ENCODE data around the gene CMIP. TPM values are rescaled to one million over a fixed set of nuclear protein-coding genes. Genes with fewer than 3 reads are reported as not detected.
"Not testable (repeated sequence)": the region's sequence is repeated elsewhere in the genome, so short reads cannot be mapped to it uniquely, and the experiment has no call there.

CMIP gene
- total RNA-seq, 2 experiments from 2014 or later, result 35.0 to 36.6 TPM

DNA sequence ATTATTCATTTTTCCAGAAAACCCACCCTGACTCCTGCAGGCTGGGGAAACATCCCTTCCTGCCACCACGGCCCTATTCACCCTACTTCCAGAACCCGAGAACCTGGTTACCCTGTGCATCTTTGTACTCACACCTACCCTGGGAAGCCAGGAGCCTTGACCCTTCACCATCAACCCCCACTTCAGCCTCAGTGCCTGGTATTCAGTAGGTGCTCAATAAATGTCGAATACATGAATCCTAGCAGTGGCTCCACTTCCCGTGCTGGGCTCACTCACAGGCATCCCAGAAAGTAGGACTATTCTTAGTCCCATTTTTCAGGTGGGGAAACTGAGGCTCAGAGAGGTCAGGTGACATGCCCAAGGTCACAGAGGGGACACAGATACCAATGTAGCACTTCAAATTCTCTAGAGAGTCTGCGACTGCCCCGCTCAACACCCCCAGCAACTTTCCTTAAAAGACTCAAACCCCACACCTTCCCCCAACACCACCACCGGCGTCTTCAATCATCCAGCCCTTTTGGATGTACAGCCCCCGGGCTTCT is 36.1 kb upstream of the CMIP start:
- Mint-ChIP-seq H3K4me3 (no peak overlapping the region), H3K9me3 (no peaks in the 10 kb centered on the region), H3K4me1 (ENCODE audit: low read depth) (no peaks in the 10 kb centered on the region), H3K27me3 (no peaks in the 10 kb centered on the region), H3K36me3 (no peaks in the 10 kb centered on the region), H3K27ac (no peak overlapping the region)
- DNase-seq, result no peak
- CTCF ChIA-PET, result interaction anchor here (1.6 to 2.4 kb wide), 2 partner anchors 289 to 322 kb away, joined by 4 to 6 read pairs; no protein-coding TSS in a partner anchor
- POLR2A ChIA-PET, result no interaction called here
- intact Hi-C loops (cut with micrococcal nuclease), result no loop called here

GRCh38 chr16:81409016-81409556 is 35.5 kb upstream of the CMIP start:
- H3K27ac Mint-ChIP-seq, result no peak overlapping the region
- ChIA-PET POLR2A (no interaction called here), CTCF (interaction anchor here (1.6 kb wide), 1 partner anchor 288 kb away, joined by 4 read pairs; no protein-coding TSS in a partner anchor)
- no peaks in the 10 kb centered on the region for H3K9me3 Mint-ChIP-seq
- intact Hi-C loops (cut with micrococcal nuclease), result no loop called here
- no peak overlapping the region for H3K4me3 Mint-ChIP-seq
- H3K4me1 Mint-ChIP-seq (ENCODE audit: low read depth), result no peaks in the 10 kb centered on the region
- H3K36me3 Mint-ChIP-seq, result no peaks in the 10 kb centered on the region
- no peaks in the 10 kb centered on the region for H3K27me3 Mint-ChIP-seq
- DNase-seq, result no peak

GRCh38 chr16:81410643-81411293 is 33.8 kb upstream of the CMIP start:
- Mint-ChIP-seq H3K27me3 (no peaks in the 10 kb centered on the region), H3K9me3 (no peaks in the 10 kb centered on the region), H3K4me1 (ENCODE audit: low read depth) (peaks cover 4% of the 10 kb centered on the region), H3K4me3 (no peak overlapping the region), H3K27ac (no peak overlapping the region), H3K36me3 (no peaks in the 10 kb centered on the region)
- ChIA-PET POLR2A (no interaction called here), CTCF (interaction anchor here (1.0 kb wide), 1 partner anchor 286 kb away, joined by 4 read pairs; no protein-coding TSS in a partner anchor)
- no peak for DNase-seq
- intact Hi-C loops (cut with micrococcal nuclease), result no loop called here

DNA sequence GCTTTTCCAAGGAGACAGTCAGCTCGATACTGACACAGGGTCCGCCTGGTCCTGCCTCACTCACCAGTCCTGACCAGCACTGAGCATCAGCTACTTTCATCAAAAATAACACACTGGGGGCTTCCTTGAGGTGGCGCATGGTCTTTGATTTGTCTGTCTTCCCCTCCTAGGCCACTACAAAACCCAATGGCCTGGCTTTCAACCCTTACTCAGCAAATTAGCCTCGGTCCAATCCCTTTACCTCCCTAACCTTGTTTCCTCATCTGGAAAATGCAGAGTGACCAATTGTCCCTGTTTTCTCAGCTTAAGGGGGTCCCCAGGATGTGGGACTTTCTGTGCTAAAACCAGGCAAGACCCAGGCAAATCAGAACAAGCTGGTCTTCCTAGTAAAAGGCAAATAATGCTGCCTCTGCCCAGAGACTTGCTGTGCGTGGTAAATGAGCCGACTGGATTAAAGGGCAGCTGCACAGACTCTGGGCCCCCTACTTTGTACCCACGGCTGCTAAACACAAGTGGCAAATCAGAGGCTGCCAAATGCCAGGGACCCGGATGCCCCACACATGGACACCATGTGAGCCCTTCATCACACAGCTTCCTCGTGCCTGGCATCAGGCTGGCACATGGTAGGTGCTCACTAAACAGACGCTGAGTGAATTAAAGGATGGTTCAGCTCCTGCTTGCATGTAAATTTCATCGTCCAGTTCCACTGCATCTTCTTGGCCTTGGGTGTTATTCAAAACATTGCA is 31.2 kb upstream of the CMIP start:
- ChIA-PET CTCF (interaction anchor here (1.2 kb wide), 1 partner anchor 284 kb away, joined by 3 read pairs; no protein-coding TSS in a partner anchor), POLR2A (no interaction called here)
- H3K27ac Mint-ChIP-seq, result no peak overlapping the region

DNA sequence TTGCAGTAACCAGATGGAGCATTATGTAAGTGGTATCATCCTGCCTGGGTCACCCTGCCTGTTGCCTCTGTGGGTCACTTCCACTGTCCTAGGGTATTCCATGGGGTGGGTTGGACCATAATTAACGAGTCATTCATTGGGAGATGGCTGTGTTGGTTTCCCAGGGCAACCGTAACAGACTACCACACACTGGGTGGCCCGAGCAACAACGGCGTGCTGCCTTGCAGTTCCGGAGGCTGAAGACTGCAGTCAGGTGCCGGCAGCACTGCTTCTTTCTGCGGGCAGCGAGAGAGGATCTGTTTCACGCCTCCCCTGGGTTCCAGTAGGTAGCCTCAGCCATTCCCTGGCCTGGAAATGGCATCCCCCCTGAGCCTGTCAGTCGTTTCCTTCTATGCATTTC is 28.9 kb upstream of the CMIP start:
- ChIA-PET POLR2A (no interaction called here), CTCF (no interaction called here)
- Mint-ChIP-seq H3K27me3 (no peaks in the 10 kb centered on the region), H3K27ac (no peak overlapping the region), H3K4me3 (no peak overlapping the region), H3K36me3 (no peaks in the 10 kb centered on the region), H3K9me3 (no peaks in the 10 kb centered on the region), H3K4me1 (ENCODE audit: low read depth) (peaks cover 4% of the 10 kb centered on the region)
- no peak for DNase-seq
- intact Hi-C loops (cut with micrococcal nuclease), result no loop called here

More for the DNA sequence above, 31.2 kb upstream of the CMIP start:
- Mint-ChIP-seq H3K36me3 (no peaks in the 10 kb centered on the region), H3K27me3 (no peaks in the 10 kb centered on the region), H3K4me1 (ENCODE audit: low read depth) (peaks cover 4% of the 10 kb centered on the region), H3K9me3 (no peaks in the 10 kb centered on the region), H3K4me3 (no peak overlapping the region)
- intact Hi-C loops (cut with micrococcal nuclease), result no loop called here
- DNase-seq, result no peak

- CTCF ChIA-PET, result interaction anchor here (1.4 kb wide), 1 partner anchor 314 kb away, joined by 3 read pairs; no protein-coding TSS in a partner anchor
- Mint-ChIP-seq H3K9me3 (no peaks in the 10 kb centered on the region), H3K4me1 (ENCODE audit: low read depth) (peaks cover 4% of the 10 kb centered on the region), H3K27me3 (no peaks in the 10 kb centered on the region), H3K27ac (no peak overlapping the region), H3K36me3 (no peaks in the 10 kb centered on the region), H3K4me3 (no peak overlapping the region)
- POLR2A ChIA-PET, result no interaction called here
- intact Hi-C loops (cut with micrococcal nuclease), result no loop called here
- DNase-seq, result no peak
Measured at GRCh38 chr16:81416749-81417148, 27.9 kb upstream of the CMIP start.

DNA sequence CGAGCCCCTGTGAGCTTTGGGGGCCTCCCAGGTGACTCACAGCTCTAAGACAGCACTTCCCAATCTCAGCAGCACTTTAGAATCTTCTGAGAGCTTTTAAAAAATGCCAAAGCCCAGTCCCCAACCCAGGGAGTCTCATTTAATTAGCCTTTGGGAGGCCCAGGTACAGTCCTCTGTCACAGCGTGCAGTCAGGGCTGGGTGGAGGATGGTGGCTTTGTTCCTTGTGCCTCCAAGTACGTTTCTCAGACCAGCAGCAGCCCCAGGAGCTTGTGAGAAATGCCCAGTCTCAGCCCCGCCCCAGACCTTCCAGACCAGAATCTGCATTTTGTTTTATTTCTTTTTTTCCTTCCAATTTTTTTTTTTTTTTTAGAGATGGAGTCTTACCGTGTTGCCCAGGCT is 27.4 kb upstream of the CMIP start:
- DNase-seq, result no peak
- peaks cover 4% of the 10 kb centered on the region for H3K4me1 Mint-ChIP-seq (ENCODE audit: low read depth)
- ChIA-PET POLR2A (no interaction called here), CTCF (interaction anchor here (1.4 kb wide), 1 partner anchor 313 kb away, joined by 3 read pairs; no protein-coding TSS in a partner anchor)
- no peak overlapping the region for H3K27ac Mint-ChIP-seq
- no peak overlapping the region for H3K4me3 Mint-ChIP-seq
- no peaks in the 10 kb centered on the region for H3K36me3 Mint-ChIP-seq
- intact Hi-C loops (cut with micrococcal nuclease), result no loop called here
- no peaks in the 10 kb centered on the region for H3K27me3 Mint-ChIP-seq
- no peaks in the 10 kb centered on the region for H3K9me3 Mint-ChIP-seq

GRCh38 chr16:81419806-81420205 is 24.8 kb upstream of the CMIP start:
- Mint-ChIP-seq H3K27me3 (no peaks in the 10 kb centered on the region), H3K9me3 (no peaks in the 10 kb centered on the region), H3K4me1 (ENCODE audit: low read depth) (peaks cover 6% of the 10 kb centered on the region), H3K27ac (no peak overlapping the region), H3K36me3 (no peaks in the 10 kb centered on the region), H3K4me3 (no peak overlapping the region)
- ChIA-PET POLR2A (no interaction called here), CTCF (no interaction called here)
- DNase-seq, result no peak
- intact Hi-C loops (cut with micrococcal nuclease), result no loop called here

GRCh38 chr16:81421126-81421525 is 23.5 kb upstream of the CMIP start:
- intact Hi-C loops (cut with micrococcal nuclease), result no loop called here
- peaks cover 12% of the 10 kb centered on the region for H3K4me1 Mint-ChIP-seq (ENCODE audit: low read depth)
- no peak overlapping the region for H3K27ac Mint-ChIP-seq
- POLR2A ChIA-PET, result no interaction called here
- no peaks in the 10 kb centered on the region for H3K9me3 Mint-ChIP-seq
- no peak for DNase-seq
- no peak overlapping the region for H3K4me3 Mint-ChIP-seq
- H3K36me3 Mint-ChIP-seq, result no peaks in the 10 kb centered on the region
- H3K27me3 Mint-ChIP-seq, result no peaks in the 10 kb centered on the region
- CTCF ChIA-PET, result no interaction called here

GRCh38 chr16:81421536-81421935 is 23.1 kb upstream of the CMIP start:
- no peaks in the 10 kb centered on the region for H3K36me3 Mint-ChIP-seq
- intact Hi-C loops (cut with micrococcal nuclease), result no loop called here
- POLR2A ChIA-PET, result no interaction called here

DNA sequence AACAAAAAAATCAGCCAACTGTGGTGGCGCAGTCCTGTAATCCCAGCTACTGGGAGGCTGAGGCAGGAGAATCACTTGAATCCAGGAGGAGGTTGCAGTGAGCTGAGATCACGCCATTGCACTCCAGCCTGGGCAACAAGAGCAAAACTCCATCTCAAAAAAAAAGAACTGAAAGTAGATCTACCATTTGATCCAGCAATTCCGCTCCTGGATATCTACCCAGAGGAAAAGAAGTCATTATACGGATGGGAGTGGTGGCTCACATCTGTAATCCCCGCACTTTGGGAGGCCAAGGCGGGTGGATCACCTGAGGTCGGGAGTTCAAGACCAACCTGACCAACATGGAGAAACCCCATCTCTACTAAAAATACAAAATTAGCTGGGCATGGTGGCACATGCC is 22.5 kb upstream of the CMIP start:
- CTCF ChIA-PET, result not testable (repeated sequence)

More at GRCh38 chr16:81421536-81421935, 23.1 kb upstream of the CMIP start:
- Mint-ChIP-seq H3K4me1 (ENCODE audit: low read depth) (peaks cover 12% of the 10 kb centered on the region), H3K27me3 (no peaks in the 10 kb centered on the region), H3K9me3 (no peaks in the 10 kb centered on the region), H3K4me3 (no peak overlapping the region), H3K27ac (no peak overlapping the region)
- no peak for DNase-seq
- CTCF ChIA-PET, result no interaction called here

DNA sequence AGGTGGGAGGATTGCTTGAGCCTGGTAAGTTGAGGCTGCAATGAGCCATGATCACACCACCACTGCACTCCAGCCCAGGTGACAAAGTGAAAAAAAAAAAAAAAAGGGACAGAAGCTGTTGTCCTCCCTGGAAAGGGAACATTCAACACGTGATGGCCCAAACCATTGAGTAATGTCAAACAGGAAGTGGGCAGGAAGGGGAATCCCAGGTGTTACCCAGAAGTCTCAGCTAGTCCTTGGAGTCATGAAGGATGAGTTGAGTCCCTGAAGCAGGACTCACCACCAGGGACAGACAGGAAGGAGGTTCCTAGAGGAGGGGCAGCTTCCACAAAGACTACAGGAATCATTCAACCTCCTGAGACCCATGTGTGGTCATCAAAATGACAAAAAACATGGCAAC is 19.8 kb upstream of the CMIP start:
- no peaks in the 10 kb centered on the region for H3K9me3 Mint-ChIP-seq
- intact Hi-C loops (cut with micrococcal nuclease), result no loop called here
- DNase-seq, result peak; percentile 75
- no peaks in the 10 kb centered on the region for H3K36me3 Mint-ChIP-seq
- CTCF ChIA-PET, result interaction anchor here (1.2 kb wide), 1 partner anchor 208 kb away, joined by 3 read pairs; no protein-coding TSS in a partner anchor
- no peak overlapping the region for H3K4me3 Mint-ChIP-seq
- no peak overlapping the region for H3K27ac Mint-ChIP-seq
- no peaks in the 10 kb centered on the region for H3K27me3 Mint-ChIP-seq
- peaks cover 12% of the 10 kb centered on the region for H3K4me1 Mint-ChIP-seq (ENCODE audit: low read depth)
- POLR2A ChIA-PET, result no interaction called here

More for the DNA sequence above, 22.5 kb upstream of the CMIP start:
- POLR2A ChIA-PET; H3K27me3 Mint-ChIP-seq; intact Hi-C loops (cut with micrococcal nuclease); H3K36me3 Mint-ChIP-seq; H3K9me3 Mint-ChIP-seq; H3K27ac Mint-ChIP-seq; H3K4me3 Mint-ChIP-seq; DNase-seq: not testable (repeated sequence)
- H3K4me1 Mint-ChIP-seq (ENCODE audit: low read depth), result peaks cover 12% of the 10 kb centered on the region
